Measurements from ENCODE around the gene RNU7-1.

DNA sequence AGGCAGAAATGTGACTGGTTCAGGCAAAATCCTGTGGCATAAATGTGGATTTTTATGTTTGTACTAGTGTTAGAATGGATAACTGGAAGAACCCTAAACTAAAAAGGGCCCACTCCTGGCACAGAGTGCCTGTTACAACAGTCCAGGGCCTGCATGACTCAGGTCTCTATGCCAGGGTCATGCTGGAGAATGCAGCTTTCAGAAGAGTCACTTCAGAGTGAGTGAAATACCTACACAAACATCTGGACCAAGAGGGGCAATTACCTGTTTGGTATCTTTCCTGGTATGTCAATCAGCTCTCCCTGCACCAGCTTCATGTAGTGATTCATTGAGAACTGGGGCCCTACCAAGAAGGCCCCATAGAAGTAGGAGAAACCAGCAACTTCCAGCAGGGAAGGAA is 37.1 kb downstream of the RNU7-1 start:
- TF ChIP-seq, protein P1, sequence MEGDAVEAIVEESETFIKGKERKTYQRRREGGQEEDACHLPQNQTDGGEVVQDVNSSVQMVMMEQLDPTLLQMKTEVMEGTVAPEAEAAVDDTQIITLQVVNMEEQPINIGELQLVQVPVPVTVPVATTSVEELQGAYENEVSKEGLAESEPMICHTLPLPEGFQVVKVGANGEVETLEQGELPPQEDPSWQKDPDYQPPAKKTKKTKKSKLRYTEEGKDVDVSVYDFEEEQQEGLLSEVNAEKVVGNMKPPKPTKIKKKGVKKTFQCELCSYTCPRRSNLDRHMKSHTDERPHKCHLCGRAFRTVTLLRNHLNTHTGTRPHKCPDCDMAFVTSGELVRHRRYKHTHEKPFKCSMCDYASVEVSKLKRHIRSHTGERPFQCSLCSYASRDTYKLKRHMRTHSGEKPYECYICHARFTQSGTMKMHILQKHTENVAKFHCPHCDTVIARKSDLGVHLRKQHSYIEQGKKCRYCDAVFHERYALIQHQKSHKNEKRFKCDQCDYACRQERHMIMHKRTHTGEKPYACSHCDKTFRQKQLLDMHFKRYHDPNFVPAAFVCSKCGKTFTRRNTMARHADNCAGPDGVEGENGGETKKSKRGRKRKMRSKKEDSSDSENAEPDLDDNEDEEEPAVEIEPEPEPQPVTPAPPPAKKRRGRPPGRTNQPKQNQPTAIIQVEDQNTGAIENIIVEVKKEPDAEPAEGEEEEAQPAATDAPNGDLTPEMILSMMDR (IDR thresholded peaks at IDR 0.05): no peak
- TF ChIP-seq POLR2A (IDR thresholded peaks at IDR 0.05): no peak

Data from thyroid gland (tissue), 4 donors.